ENCODE data around the gene PSPN.

PSPN gene

GRCh38 chr19:6334490-6335285, 41.0 kb downstream of the PSPN start:
- no peak for DNase-seq

DNA sequence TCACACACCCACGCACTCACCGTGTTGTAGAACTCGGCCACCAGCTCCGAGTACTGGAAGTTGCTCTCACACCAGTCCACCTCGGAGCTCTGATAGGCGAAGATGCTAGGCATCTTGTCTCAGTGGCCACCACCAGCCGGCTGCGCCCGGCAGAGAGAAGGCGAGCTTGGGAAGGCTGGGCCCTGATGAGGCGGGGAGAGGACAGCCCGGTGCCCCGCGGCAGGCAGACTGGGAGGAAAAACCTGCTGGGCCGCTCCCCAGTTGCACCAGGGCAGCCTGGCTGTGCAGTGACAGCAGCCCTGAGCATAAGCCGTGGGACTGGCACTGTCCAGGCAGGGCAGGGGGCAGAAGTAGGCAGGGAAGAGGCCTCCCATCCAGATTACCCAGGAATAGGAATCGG, 42.3 kb downstream of the PSPN start, which contains the start of gene ACER1:
ACER1 (minus strand) TSS at position 174 of the 400 bp plus-strand sequence; CDS start at position 113, 61 bp downstream.
- DNase-seq: no peak

- DNase-seq: no peak
Observed at GRCh38 chr19:6326815-6327214, 48.9 kb downstream of the PSPN start.

- no peak for DNase-seq
Observed at GRCh38 chr19:6325614-6326013, 50.1 kb downstream of the PSPN start.

Measured in anterior cingulate cortex (tissue), 58 donors.